HEK293 (cell line): ENCODE results near the gene TBC1D17.

Source experiments
- GFI1B ChIP-seq: fragments of 450-650 bp; formaldehyde crosslinking; IDR thresholded peaks from 2 replicates; pipeline ENCODE4 v1.5.1; 2016; ENCODE audit warnings: missing biosample characterization, missing genetic modification characterization
- GLIS1 ChIP-seq: fragments of 450-650 bp; formaldehyde crosslinking; IDR thresholded peaks from 2 replicates; pipeline ENCODE4 v1.5.1; 2016; ENCODE audit warnings: missing biosample characterization, missing genetic modification characterization
- HIC1 ChIP-seq: fragments of 450-650 bp; formaldehyde crosslinking; IDR thresholded peaks from 2 replicates; pipeline ENCODE4 v1.5.1; 2016; ENCODE audit warnings: missing biosample characterization, missing genetic modification characterization
- HOXD13 ChIP-seq: sonication (generic); formaldehyde crosslinking; IDR thresholded peaks from 2 replicates; pipeline ENCODE4 v1.8.0; 2022; ENCODE audit warnings: missing genetic modification reagents, borderline replicate concordance
- KLF8 ChIP-seq: fragments of 450-650 bp; formaldehyde crosslinking; IDR thresholded peaks from 2 replicates; pipeline ENCODE4 v1.5.1; 2016; ENCODE audit warnings: missing biosample characterization, missing genetic modification characterization
- KLF9 ChIP-seq: fragments of 450-650 bp; formaldehyde crosslinking; IDR thresholded peaks from 2 replicates; pipeline ENCODE4 v1.5.1; 2016; ENCODE audit warnings: missing biosample characterization, missing genetic modification characterization, low read depth
- OVOL3 ChIP-seq: fragments of 450-650 bp; formaldehyde crosslinking; IDR thresholded peaks from 2 replicates; pipeline ENCODE4 v1.5.1; 2016; ENCODE audit warnings: missing biosample characterization, missing genetic modification characterization
- REPIN1 ChIP-seq: fragments of 450-650 bp; formaldehyde crosslinking; IDR thresholded peaks from 2 replicates; pipeline ENCODE4 v1.5.1; 2017; ENCODE audit warnings: missing biosample characterization, missing genetic modification characterization, low read depth
- SP3 ChIP-seq: fragments of 450-650 bp; formaldehyde crosslinking; IDR thresholded peaks from 2 replicates; pipeline ENCODE4 v1.5.1; 2016; ENCODE audit warnings: missing biosample characterization, missing genetic modification characterization
- SP7 ChIP-seq: fragments of 450-650 bp; formaldehyde crosslinking; IDR thresholded peaks from 2 replicates; pipeline ENCODE4 v1.5.1; 2016; ENCODE audit warnings: missing biosample characterization, missing genetic modification characterization
- ZBTB11 ChIP-seq: fragments of 450-650 bp; formaldehyde crosslinking; conservative IDR thresholded peaks from 2 replicates; pipeline ENCODE4 v1.5.1; 2016; ENCODE audit warnings: low read depth, missing biosample characterization, missing genetic modification characterization
- ZEB2 ChIP-seq: fragments of 450-650 bp; formaldehyde crosslinking; IDR thresholded peaks from 2 replicates; pipeline ENCODE4 v1.5.1; 2016; ENCODE audit warnings: missing biosample characterization, missing genetic modification characterization
- ZNF133 ChIP-seq: fragments of 450-650 bp; formaldehyde crosslinking; IDR thresholded peaks from 2 replicates; pipeline ENCODE4 v1.5.1; 2016; ENCODE audit warnings: missing biosample characterization, missing genetic modification characterization
- ZNF266 ChIP-seq: fragments of 450-650 bp; formaldehyde crosslinking; IDR thresholded peaks from 2 replicates; pipeline ENCODE4 v1.5.1; 2016; ENCODE audit warnings: missing biosample characterization, missing genetic modification characterization, low read depth
- ZNF350 ChIP-seq: fragments of 450-650 bp; formaldehyde crosslinking; IDR thresholded peaks from 2 replicates; pipeline ENCODE4 v1.5.0; 2017; ENCODE audit warnings: missing biosample characterization, mild to moderate bottlenecking, missing genetic modification characterization
- ZNF394 ChIP-seq: fragments of 450-650 bp; formaldehyde crosslinking; IDR thresholded peaks from 2 replicates; pipeline ENCODE4 v1.5.1; 2016; ENCODE audit warnings: missing biosample characterization, missing genetic modification characterization, mild to moderate bottlenecking, moderate library complexity, borderline replicate concordance
- ZNF433 ChIP-seq: fragments of 450-650 bp; formaldehyde crosslinking; IDR thresholded peaks from 2 replicates; pipeline ENCODE4 v1.5.1; 2016; ENCODE audit warnings: missing biosample characterization, missing genetic modification characterization, low read depth
- ZNF510 ChIP-seq: fragments of 450-650 bp; formaldehyde crosslinking; IDR thresholded peaks from 2 replicates; pipeline ENCODE4 v1.5.1; 2018; ENCODE audit warnings: mild to moderate bottlenecking, missing genetic modification characterization, missing biosample characterization; ENCODE audit not compliant: insufficient replicate concordance
- ZNF548 ChIP-seq: fragments of 450-650 bp; formaldehyde crosslinking; IDR thresholded peaks from 2 replicates; pipeline ENCODE4 v1.5.1; 2016; ENCODE audit warnings: missing biosample characterization, missing genetic modification characterization
- ZNF600 ChIP-seq: fragments of 450-650 bp; formaldehyde crosslinking; IDR thresholded peaks from 2 replicates; pipeline ENCODE4 v1.5.1; 2016; ENCODE audit warnings: missing biosample characterization, missing genetic modification characterization
- TF ChIP-seq, protein P1 (sequence below): IDR thresholded peaks from 2 replicates; pipeline ENCODE4 v1.6.1; 2011; ENCODE audit warnings: mild to moderate bottlenecking, low read depth, low read length, borderline replicate concordance
- TF ChIP-seq, protein P2 (sequence below): fragments of 450-650 bp; formaldehyde crosslinking; IDR thresholded peaks from 2 replicates; pipeline ENCODE4 v1.5.1; 2016; ENCODE audit warnings: missing biosample characterization, missing genetic modification characterization
- TF ChIP-seq, protein P3 (sequence below): fragments of 450-650 bp; formaldehyde crosslinking; IDR thresholded peaks from 2 replicates; pipeline ENCODE4 v1.5.1; 2016; ENCODE audit warnings: missing biosample characterization, missing genetic modification characterization
- TF ChIP-seq, protein P4 (sequence below): fragments of 450-650 bp; formaldehyde crosslinking; IDR thresholded peaks from 2 replicates; pipeline ENCODE4 v1.5.1; 2016; ENCODE audit warnings: missing biosample characterization, missing genetic modification characterization

Gene TBC1D17

GRCh38 chr19:49876422-49877019 lies 981 bp upstream of the TBC1D17 start (continued):
- no peak for TF ChIP-seq HIC1 (tag by site-specific recombination)
- TF ChIP-seq ZBTB11 (tag by site-specific recombination), result 0 out of 2 replicates have a peak, but pooled peaks have one; percentile 53
- no peak for TF ChIP-seq ZNF510 (tag by site-specific recombination)
- TF ChIP-seq, protein P1, sequence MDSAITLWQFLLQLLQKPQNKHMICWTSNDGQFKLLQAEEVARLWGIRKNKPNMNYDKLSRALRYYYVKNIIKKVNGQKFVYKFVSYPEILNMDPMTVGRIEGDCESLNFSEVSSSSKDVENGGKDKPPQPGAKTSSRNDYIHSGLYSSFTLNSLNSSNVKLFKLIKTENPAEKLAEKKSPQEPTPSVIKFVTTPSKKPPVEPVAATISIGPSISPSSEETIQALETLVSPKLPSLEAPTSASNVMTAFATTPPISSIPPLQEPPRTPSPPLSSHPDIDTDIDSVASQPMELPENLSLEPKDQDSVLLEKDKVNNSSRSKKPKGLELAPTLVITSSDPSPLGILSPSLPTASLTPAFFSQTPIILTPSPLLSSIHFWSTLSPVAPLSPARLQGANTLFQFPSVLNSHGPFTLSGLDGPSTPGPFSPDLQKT, result no peak
- TF ChIP-seq, protein P2, sequence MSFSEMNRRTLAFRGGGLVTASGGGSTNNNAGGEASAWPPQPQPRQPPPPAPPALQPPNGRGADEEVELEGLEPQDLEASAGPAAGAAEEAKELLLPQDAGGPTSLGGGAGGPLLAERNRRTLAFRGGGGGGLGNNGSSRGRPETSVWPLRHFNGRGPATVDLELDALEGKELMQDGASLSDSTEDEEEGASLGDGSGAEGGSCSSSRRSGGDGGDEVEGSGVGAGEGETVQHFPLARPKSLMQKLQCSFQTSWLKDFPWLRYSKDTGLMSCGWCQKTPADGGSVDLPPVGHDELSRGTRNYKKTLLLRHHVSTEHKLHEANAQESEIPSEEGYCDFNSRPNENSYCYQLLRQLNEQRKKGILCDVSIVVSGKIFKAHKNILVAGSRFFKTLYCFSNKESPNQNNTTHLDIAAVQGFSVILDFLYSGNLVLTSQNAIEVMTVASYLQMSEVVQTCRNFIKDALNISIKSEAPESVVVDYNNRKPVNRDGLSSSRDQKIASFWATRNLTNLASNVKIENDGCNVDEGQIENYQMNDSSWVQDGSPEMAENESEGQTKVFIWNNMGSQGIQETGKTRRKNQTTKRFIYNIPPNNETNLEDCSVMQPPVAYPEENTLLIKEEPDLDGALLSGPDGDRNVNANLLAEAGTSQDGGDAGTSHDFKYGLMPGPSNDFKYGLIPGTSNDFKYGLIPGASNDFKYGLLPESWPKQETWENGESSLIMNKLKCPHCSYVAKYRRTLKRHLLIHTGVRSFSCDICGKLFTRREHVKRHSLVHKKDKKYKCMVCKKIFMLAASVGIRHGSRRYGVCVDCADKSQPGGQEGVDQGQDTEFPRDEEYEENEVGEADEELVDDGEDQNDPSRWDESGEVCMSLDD (tag by site-specific recombination), result peak; percentile 80; the same call in 1 of the 2 replicates
- no peak for TF ChIP-seq GLIS1 (tag by site-specific recombination)
- no peak for TF ChIP-seq ZNF548 (tag by site-specific recombination)
- TF ChIP-seq, protein P3, sequence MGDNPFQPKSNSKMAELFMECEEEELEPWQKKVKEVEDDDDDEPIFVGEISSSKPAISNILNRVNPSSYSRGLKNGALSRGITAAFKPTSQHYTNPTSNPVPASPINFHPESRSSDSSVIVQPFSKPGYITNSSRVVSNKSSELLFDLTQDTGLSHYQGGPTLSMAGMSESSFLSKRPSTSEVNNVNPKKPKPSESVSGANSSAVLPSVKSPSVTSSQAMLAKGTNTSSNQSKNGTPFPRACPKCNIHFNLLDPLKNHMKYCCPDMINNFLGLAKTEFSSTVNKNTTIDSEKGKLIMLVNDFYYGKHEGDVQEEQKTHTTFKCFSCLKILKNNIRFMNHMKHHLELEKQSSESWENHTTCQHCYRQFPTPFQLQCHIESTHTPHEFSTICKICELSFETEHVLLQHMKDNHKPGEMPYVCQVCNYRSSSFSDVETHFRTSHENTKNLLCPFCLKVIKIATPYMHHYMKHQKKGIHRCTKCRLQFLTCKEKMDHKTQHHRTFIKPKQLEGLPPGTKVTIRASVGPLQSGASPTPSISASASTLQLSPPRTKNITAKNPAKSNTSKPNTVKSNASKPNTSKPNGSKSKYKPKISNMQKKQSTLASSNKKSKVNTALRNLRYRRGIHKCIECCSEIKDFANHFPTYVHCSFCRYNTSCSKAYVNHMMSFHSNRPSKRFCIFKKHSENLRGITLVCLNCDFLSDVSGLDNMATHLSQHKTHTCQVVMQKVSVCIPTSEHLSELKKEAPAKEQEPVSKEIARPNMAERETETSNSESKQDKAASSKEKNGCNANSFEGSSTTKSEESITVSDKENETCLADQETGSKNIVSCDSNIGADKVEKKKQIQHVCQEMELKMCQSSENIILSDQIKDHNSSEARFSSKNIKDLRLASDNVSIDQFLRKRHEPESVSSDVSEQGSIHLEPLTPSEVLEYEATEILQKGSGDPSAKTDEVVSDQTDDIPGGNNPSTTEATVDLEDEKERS (tag by site-specific recombination), result 0 out of 2 replicates have a peak, but pooled peaks have one; percentile 43
- TF ChIP-seq GFI1B (tag by site-specific recombination), result no peak
- TF ChIP-seq SP3 (tag by site-specific recombination), result peak; percentile 95
- peak; percentile 51; the same call in 1 of the 2 replicates for TF ChIP-seq ZEB2
- TF ChIP-seq, protein P4, sequence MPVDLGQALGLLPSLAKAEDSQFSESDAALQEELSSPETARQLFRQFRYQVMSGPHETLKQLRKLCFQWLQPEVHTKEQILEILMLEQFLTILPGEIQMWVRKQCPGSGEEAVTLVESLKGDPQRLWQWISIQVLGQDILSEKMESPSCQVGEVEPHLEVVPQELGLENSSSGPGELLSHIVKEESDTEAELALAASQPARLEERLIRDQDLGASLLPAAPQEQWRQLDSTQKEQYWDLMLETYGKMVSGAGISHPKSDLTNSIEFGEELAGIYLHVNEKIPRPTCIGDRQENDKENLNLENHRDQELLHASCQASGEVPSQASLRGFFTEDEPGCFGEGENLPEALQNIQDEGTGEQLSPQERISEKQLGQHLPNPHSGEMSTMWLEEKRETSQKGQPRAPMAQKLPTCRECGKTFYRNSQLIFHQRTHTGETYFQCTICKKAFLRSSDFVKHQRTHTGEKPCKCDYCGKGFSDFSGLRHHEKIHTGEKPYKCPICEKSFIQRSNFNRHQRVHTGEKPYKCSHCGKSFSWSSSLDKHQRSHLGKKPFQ (tag by site-specific recombination), result no peak
- TF ChIP-seq KLF9 (tag by site-specific recombination), result peak; percentile 60
- TF ChIP-seq ZNF133, result peak; percentile 23; the same call in 1 of the 2 replicates
- no peak for TF ChIP-seq ZNF266
- no peak for TF ChIP-seq HOXD13 (CRISPR knock-in tag)
- TF ChIP-seq ZNF350, result no peak
- TF ChIP-seq KLF8, result peak; percentile 27; the same call in 1 of the 2 replicates
- TF ChIP-seq ZNF433, result no peak
- TF ChIP-seq OVOL3 (tag by site-specific recombination), result no peak; the same call in 1 of the 2 replicates
- TF ChIP-seq ZNF394, result peak; percentile 24; the same call in 1 of the 2 replicates
- TF ChIP-seq ZNF600 (tag by site-specific recombination), result no peak
- no peak for TF ChIP-seq REPIN1 (tag by site-specific recombination)
- 0 out of 2 replicates have a peak, but pooled peaks have one; percentile 30 for TF ChIP-seq SP7 (tag by site-specific recombination)
